ENCODE data around the gene MCHR1. TPM values are rescaled to one million over a fixed set of nuclear protein-coding genes. Genes with fewer than 3 reads are reported as not detected.

The MCHR1 gene
- polyA plus RNA-seq, 1 donor (not counting 4 experiments of a cell fraction or from before 2014, with no cell fraction given), result 0.12 TPM

DNA sequence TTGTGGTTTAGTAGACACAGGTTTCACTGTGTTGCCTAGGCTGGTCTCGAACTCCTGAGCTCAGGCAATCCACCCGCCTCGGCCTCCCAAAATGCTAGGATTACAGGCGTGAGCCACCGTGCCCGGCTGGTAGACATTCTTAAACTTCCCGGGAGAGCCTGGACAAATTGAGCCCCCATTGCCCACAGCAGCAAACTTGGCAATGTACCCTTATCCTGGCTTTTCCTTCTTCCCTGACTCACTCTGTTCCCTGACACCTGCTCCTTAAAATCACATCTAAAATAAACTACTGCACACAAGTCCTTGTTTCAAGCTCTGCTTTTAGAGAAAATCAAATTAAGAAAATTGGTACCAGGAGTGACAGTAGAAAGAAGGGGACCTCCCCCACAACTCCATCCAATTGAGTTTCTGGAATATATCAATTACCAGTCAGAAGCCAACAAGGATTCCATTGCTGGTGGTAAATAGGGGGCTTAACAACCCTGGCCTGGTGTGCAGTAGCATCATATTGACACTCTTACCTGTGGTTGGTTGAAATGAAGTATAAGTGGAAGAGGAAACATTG is 7.4 kb upstream of the MCHR1 start:
- Histone ChIP-seq H2AFZ (ENCODE audit: control insufficient read depth, low read length) (no peak overlapping the region), H3K4me1 (ENCODE audit: control insufficient read depth, extremely low read depth, insufficient read depth, low read length) (peaks cover 22% of the 10 kb centered on the region), H3K79me2 (ENCODE audit: control insufficient read depth, insufficient read depth, low read length) (no peaks in the 10 kb centered on the region), H4K20me1 (ENCODE audit: control insufficient read depth, extremely low read depth, insufficient read depth, low read length) (no peaks in the 10 kb centered on the region), H3K9ac (ENCODE audit: control insufficient read depth, extremely low read depth, insufficient read depth, low read length) (no peak overlapping the region), H3K36me3 (ENCODE audit: control insufficient read depth in 2 of 2, extremely low read depth in 1 of 2, insufficient read depth in 2 of 2, low read length in 2 of 2) (no peaks in the 10 kb centered on the region), H3K4me3 (ENCODE audit: control insufficient read depth in 2 of 3, extremely low read depth in 1 of 3, insufficient read depth in 2 of 3, low read depth in 1 of 3, low read length in 3 of 3) (no peak overlapping the region), H3K9me3 (ENCODE audit: control insufficient read depth, low read depth, low read length) (no peaks in the 10 kb centered on the region), H3K4me2 (ENCODE audit: control insufficient read depth, extremely low read depth, insufficient read depth, low read depth, low read length) (no peak overlapping the region), H3K27ac (ENCODE audit: control insufficient read depth, insufficient read depth, low read length) (no peak overlapping the region), H3K27me3 (ENCODE audit: control insufficient read depth, extremely low read depth, insufficient read depth, low read length) (no peaks in the 10 kb centered on the region), H3K9me1 (ENCODE audit: control insufficient read depth, extremely low read depth, insufficient read depth, low read length) (no peaks in the 10 kb centered on the region)
- dilution Hi-C loops (cut with MboI; ENCODE audit: extremely low pct_ligation_motif_present, low sequenced_read_pairs), result no loop called here
- TF ChIP-seq EZH2 (IDR thresholded peaks at IDR 0.05; ENCODE audit: low read length), result no peak
- TF ChIP-seq, protein P1, sequence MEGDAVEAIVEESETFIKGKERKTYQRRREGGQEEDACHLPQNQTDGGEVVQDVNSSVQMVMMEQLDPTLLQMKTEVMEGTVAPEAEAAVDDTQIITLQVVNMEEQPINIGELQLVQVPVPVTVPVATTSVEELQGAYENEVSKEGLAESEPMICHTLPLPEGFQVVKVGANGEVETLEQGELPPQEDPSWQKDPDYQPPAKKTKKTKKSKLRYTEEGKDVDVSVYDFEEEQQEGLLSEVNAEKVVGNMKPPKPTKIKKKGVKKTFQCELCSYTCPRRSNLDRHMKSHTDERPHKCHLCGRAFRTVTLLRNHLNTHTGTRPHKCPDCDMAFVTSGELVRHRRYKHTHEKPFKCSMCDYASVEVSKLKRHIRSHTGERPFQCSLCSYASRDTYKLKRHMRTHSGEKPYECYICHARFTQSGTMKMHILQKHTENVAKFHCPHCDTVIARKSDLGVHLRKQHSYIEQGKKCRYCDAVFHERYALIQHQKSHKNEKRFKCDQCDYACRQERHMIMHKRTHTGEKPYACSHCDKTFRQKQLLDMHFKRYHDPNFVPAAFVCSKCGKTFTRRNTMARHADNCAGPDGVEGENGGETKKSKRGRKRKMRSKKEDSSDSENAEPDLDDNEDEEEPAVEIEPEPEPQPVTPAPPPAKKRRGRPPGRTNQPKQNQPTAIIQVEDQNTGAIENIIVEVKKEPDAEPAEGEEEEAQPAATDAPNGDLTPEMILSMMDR (optimal IDR thresholded peaks at IDR 0.05 in 1 of 3, IDR thresholded peaks at IDR 0.05 in 1 of 3, conservative IDR thresholded peaks at IDR 0.05 in 1 of 3; ENCODE audit: extremely low read depth in 1 of 3, insufficient read depth in 2 of 3, low read length in 3 of 3), result no peak
- DNase-seq (ENCODE audit: low read depth, low spot score), result no peak
- no peak for FAIRE-seq

DNA sequence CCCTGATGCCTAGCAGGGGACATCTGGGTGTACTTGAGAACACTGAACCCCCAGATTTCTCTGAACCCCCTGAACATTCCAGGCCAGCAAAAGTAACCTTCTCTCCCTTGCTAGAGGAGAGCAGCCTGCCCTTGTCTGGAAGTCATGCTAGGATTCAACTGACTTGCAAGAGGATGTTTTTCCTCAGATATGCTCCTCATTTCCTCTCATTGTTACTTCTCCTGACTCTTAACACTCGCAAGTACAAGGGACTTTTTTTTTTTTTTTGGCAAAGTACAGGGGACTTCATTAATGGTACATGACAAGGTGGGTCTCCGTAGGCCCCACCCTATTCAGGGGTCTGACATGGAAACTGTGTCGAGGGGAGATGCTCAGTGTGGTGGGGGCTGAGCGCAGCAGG is 6.3 kb upstream of the MCHR1 start:
- Histone ChIP-seq H3K27me3 (ENCODE audit: control insufficient read depth, extremely low read depth, insufficient read depth, low read length) (no peaks in the 10 kb centered on the region), H3K79me2 (ENCODE audit: control insufficient read depth, insufficient read depth, low read length) (no peaks in the 10 kb centered on the region), H3K4me3 (ENCODE audit: control insufficient read depth in 2 of 3, extremely low read depth in 1 of 3, insufficient read depth in 2 of 3, low read depth in 1 of 3, low read length in 3 of 3) (no peak overlapping the region), H3K4me1 (ENCODE audit: control insufficient read depth, extremely low read depth, insufficient read depth, low read length) (peaks cover 22% of the 10 kb centered on the region), H2AFZ (ENCODE audit: control insufficient read depth, low read length) (no peak overlapping the region), H4K20me1 (ENCODE audit: control insufficient read depth, extremely low read depth, insufficient read depth, low read length) (no peaks in the 10 kb centered on the region), H3K9me3 (ENCODE audit: control insufficient read depth, low read depth, low read length) (no peaks in the 10 kb centered on the region), H3K36me3 (ENCODE audit: control insufficient read depth in 2 of 2, extremely low read depth in 1 of 2, insufficient read depth in 2 of 2, low read length in 2 of 2) (no peaks in the 10 kb centered on the region), H3K4me2 (ENCODE audit: control insufficient read depth, extremely low read depth, insufficient read depth, low read depth, low read length) (no peak overlapping the region), H3K9me1 (ENCODE audit: control insufficient read depth, extremely low read depth, insufficient read depth, low read length) (no peaks in the 10 kb centered on the region), H3K9ac (ENCODE audit: control insufficient read depth, extremely low read depth, insufficient read depth, low read length) (no peak overlapping the region), H3K27ac (ENCODE audit: control insufficient read depth, insufficient read depth, low read length) (no peak overlapping the region)
- FAIRE-seq (no peak), DNase-seq (ENCODE audit: low read depth, low spot score) (no peak)
- dilution Hi-C loops (cut with MboI; ENCODE audit: extremely low pct_ligation_motif_present, low sequenced_read_pairs), result no loop called here
- TF ChIP-seq EZH2 (IDR thresholded peaks at IDR 0.05; ENCODE audit: low read length), result no peak
- TF ChIP-seq, protein P1 (optimal IDR thresholded peaks at IDR 0.05 in 1 of 3, IDR thresholded peaks at IDR 0.05 in 1 of 3, conservative IDR thresholded peaks at IDR 0.05 in 1 of 3; ENCODE audit: extremely low read depth in 1 of 3, insufficient read depth in 2 of 3, low read length in 3 of 3), result no peak

Data from keratinocyte (primary cell).